ENCODE measurements around the gene PARD3B. TPM values are rescaled to one million over a fixed set of nuclear protein-coding genes. Genes with fewer than 3 reads are reported as not detected.

PARD3B gene
- total RNA-seq, 4 donors from 2014 or later = 32.6 to 65.7 (median 38.6) TPM

DNA sequence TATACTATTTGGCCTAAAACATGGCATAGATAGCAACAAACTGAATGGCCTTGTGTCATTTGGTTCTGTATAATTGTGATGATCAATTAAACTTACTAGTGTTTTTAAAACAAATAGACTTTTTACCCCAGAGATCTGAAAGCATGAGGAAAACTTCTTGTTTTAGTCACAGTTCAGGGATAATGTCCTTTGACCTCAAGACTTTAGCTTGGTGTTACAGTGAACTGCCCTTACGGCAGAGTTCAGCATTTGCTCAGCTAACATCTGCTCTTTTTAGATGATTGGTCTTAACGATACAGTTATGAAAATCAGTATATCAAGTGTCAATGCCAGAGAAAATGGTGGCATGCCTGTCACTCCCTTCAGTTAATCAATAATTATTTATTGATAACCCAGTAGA lies 429.2 kb downstream of the PARD3B start:
- no peak for DNase-seq
- peaks cover 0 to 4% (median 0%) of the 10 kb centered on the region in 4 donors for H3K4me1 ChIP-seq
- intact Hi-C loops (cut with DNase I; ENCODE audit: low total_unique reads) (no loop called here), in situ Hi-C loops (cut with MboI; ENCODE audit: low pct_ligation_motif_present in 1 of 4, low pct_unique_long_range_greater_than_20kb in 1 of 4, low sequenced_read_pairs in 3 of 4) (no loop called here)
- H3K9me3 ChIP-seq = no peaks in the 10 kb centered on the region
- H3K27me3 ChIP-seq = no peaks in the 10 kb centered on the region
- no peak overlapping the region for H3K27ac ChIP-seq
- 89 to 100% methylated on average over 2 of the region's 2 CpGs for WGBS, 2 donors (ENCODE audit: low coverage in 1 of 2)
- TF ChIP-seq, protein P1, sequence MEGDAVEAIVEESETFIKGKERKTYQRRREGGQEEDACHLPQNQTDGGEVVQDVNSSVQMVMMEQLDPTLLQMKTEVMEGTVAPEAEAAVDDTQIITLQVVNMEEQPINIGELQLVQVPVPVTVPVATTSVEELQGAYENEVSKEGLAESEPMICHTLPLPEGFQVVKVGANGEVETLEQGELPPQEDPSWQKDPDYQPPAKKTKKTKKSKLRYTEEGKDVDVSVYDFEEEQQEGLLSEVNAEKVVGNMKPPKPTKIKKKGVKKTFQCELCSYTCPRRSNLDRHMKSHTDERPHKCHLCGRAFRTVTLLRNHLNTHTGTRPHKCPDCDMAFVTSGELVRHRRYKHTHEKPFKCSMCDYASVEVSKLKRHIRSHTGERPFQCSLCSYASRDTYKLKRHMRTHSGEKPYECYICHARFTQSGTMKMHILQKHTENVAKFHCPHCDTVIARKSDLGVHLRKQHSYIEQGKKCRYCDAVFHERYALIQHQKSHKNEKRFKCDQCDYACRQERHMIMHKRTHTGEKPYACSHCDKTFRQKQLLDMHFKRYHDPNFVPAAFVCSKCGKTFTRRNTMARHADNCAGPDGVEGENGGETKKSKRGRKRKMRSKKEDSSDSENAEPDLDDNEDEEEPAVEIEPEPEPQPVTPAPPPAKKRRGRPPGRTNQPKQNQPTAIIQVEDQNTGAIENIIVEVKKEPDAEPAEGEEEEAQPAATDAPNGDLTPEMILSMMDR (IDR thresholded peaks at IDR 0.05) = no peak
- TF ChIP-seq POLR2AphosphoS5 (IDR thresholded peaks at IDR 0.05) = no peak
- no peak for TF ChIP-seq EP300 (IDR thresholded peaks at IDR 0.05; ENCODE audit: low read depth)
- TF ChIP-seq POLR2A (IDR thresholded peaks at IDR 0.05) = no peak
- H3K36me3 ChIP-seq = no peaks in the 10 kb centered on the region
- no peak overlapping the region for H3K4me3 ChIP-seq

DNA sequence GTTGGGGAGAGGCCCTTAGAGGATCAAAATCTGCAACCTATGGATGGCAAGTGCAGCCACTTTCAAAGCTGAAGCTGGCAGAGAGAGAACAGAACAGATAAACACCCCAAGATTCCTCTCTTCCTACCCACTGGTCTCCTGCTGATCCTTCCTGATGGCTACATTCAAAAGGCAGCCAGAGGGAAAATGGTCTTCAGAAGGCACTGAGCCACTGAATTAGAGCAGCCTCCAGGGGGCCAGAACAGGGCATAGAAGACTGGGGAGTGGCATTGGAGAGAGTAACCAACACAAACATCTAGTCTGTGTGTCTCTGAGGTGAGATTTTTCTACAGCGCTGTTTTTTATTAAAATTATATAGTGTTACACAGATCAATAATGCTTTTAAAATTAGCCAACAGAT lies 432.6 kb downstream of the PARD3B start:
- TF ChIP-seq POLR2A (IDR thresholded peaks at IDR 0.05) = no peak
- no peak for TF ChIP-seq POLR2AphosphoS5 (IDR thresholded peaks at IDR 0.05)
- TF ChIP-seq, protein P1 (IDR thresholded peaks at IDR 0.05) = no peak
- H3K4me1 ChIP-seq = peaks cover 0 to under 1% (median 0%) of the 10 kb centered on the region in 4 donors
- in situ Hi-C loops (cut with MboI; ENCODE audit: low pct_ligation_motif_present in 1 of 4, low pct_unique_long_range_greater_than_20kb in 1 of 4, low sequenced_read_pairs in 3 of 4) = no loop called here
- H3K27ac ChIP-seq = no peak overlapping the region
- WGBS, 2 donors (ENCODE audit: low coverage in 1 of 2) = 0% methylated on average over 1 of the region's 1 CpG
- no peak overlapping the region for H3K4me3 ChIP-seq
- no peaks in the 10 kb centered on the region for H3K9me3 ChIP-seq
- H3K27me3 ChIP-seq = no peaks in the 10 kb centered on the region
- intact Hi-C loops (cut with DNase I; ENCODE audit: low total_unique reads) = no loop called here
- no peaks in the 10 kb centered on the region for H3K36me3 ChIP-seq
- DNase-seq = no peak

DNA sequence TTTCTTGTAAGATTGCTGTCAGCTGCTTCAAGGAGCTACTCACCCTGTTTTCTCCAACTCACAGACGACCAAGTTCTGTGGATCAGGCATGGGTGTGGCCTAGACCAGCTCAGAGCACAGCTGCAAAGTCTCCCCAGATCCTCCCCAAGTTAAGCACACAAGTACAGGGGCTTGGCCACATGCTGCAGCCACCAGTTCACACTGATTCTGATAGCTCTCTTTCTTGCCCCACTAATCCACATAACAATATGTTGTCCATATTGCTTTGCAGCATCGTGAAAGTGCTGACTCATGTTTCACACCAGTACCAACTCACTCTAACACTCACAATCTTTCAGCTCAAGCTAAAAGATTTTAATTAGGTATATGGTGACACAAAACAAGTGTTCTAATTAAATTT lies 437.0 kb downstream of the PARD3B start:
- WGBS, 2 donors (ENCODE audit: low coverage in 1 of 2) = 53 to 75% methylated on average over 1 to 2 of the region's 2 CpGs
- peaks cover 0 to 5% (median 0%) of the 10 kb centered on the region in 4 donors for H3K4me1 ChIP-seq
- intact Hi-C loops (cut with DNase I; ENCODE audit: low total_unique reads) (no loop called here), in situ Hi-C loops (cut with MboI; ENCODE audit: low pct_ligation_motif_present in 1 of 4, low pct_unique_long_range_greater_than_20kb in 1 of 4, low sequenced_read_pairs in 3 of 4) (no loop called here)
- TF ChIP-seq EP300 (IDR thresholded peaks at IDR 0.05; ENCODE audit: low read depth) = no peak
- TF ChIP-seq POLR2AphosphoS5 (IDR thresholded peaks at IDR 0.05) = no peak
- TF ChIP-seq, protein P1 (IDR thresholded peaks at IDR 0.05) = no peak
- no peak for TF ChIP-seq POLR2A (IDR thresholded peaks at IDR 0.05)
- H3K36me3 ChIP-seq = no peaks in the 10 kb centered on the region
- H3K4me3 ChIP-seq = no peak overlapping the region
- H3K27me3 ChIP-seq = no peaks in the 10 kb centered on the region
- no peak overlapping the region for H3K27ac ChIP-seq
- no peak for DNase-seq
- no peaks in the 10 kb centered on the region for H3K9me3 ChIP-seq

DNA sequence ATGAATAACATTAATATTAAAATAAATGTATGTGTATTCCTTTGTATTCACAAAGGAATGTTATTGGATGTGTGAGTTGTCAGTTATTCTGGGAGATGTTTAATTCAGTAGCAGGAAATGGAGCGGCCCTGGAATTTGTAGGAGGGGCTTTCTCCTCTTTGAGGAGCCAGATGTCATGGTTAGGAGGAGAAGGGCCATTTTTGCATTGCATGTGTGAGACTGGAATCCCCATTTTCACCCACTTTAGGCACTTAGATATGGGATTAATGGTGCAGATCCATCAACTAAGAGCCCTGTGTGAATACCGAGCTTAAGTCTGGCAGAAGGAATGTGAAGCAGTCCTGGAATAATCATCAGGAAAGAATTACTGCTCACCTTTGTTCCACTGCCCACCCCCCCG lies 439.2 kb downstream of the PARD3B start:
- no peak for DNase-seq
- no peaks in the 10 kb centered on the region for H3K36me3 ChIP-seq
- intact Hi-C loops (cut with DNase I; ENCODE audit: low total_unique reads) = no loop called here
- no peaks in the 10 kb centered on the region for H3K27me3 ChIP-seq
- no peaks in the 10 kb centered on the region for H3K9me3 ChIP-seq
- 84 to 88% methylated on average over 2 to 3 of the region's 3 CpGs for WGBS, 2 donors (ENCODE audit: low coverage in 1 of 2)
- TF ChIP-seq EP300 (IDR thresholded peaks at IDR 0.05; ENCODE audit: low read depth) = no peak
- TF ChIP-seq POLR2AphosphoS5 (IDR thresholded peaks at IDR 0.05) = no peak
- TF ChIP-seq, protein P1 (IDR thresholded peaks at IDR 0.05) = no peak
- TF ChIP-seq POLR2A (IDR thresholded peaks at IDR 0.05) = no peak
- peaks cover 0 to 5% (median 0%) of the 10 kb centered on the region in 4 donors for H3K4me1 ChIP-seq
- no peak overlapping the region for H3K4me3 ChIP-seq
- no peak overlapping the region for H3K27ac ChIP-seq
- in situ Hi-C loops (cut with MboI; ENCODE audit: low pct_ligation_motif_present in 1 of 4, low pct_unique_long_range_greater_than_20kb in 1 of 4, low sequenced_read_pairs in 3 of 4) = no loop called here

All from transverse colon (tissue), 4 donors.